Endodermal cell (in vitro differentiated cells): Measurements from ENCODE around the gene ARHGAP10. TPM values are rescaled to one million over a fixed set of nuclear protein-coding genes. Genes with fewer than 3 reads are reported as not detected.

ENCODE experiments used
- DNase-seq: peaks from one replicate; pipeline ENCODE4 v3.0.0-alpha.2; 2017
- H3K27ac ChIP-seq: 2 replicates; pipeline ENCODE4 v1.5.1; 2013; ENCODE audit warnings: mild to moderate bottlenecking, low read depth, low read length, moderate library complexity
- H3K27me3 ChIP-seq: 2 replicates; pipeline ENCODE4 v1.6.1; 2013; ENCODE audit warnings: mild to moderate bottlenecking, low read length, moderate library complexity; ENCODE audit not compliant: insufficient read depth, control insufficient read depth, poor library complexity, severe bottlenecking
- H3K36me3 ChIP-seq: 2 replicates; pipeline ENCODE4 v1.7.0; 2013; ENCODE audit warnings: mild to moderate bottlenecking, low read length, moderate library complexity; ENCODE audit not compliant: control insufficient read depth, insufficient read depth
- H3K4me1 ChIP-seq: one replicate; pipeline ENCODE4 v1.7.0; 2013; ENCODE audit warnings: low read length; ENCODE audit not compliant: control insufficient read depth, insufficient read depth
- H3K4me3 ChIP-seq: 2 replicates; pipeline ENCODE4 v1.5.1; 2013; ENCODE audit warnings: mild to moderate bottlenecking, low read length, moderate library complexity
- H3K9ac ChIP-seq: 2 replicates; pipeline ENCODE4 v1.6.1; 2013; ENCODE audit warnings: mild to moderate bottlenecking, low read length, moderate library complexity; ENCODE audit not compliant: poor library complexity, severe bottlenecking; ENCODE audit errors: extremely low read depth
- H3K9me3 ChIP-seq: 2 replicates; pipeline ENCODE4 v1.6.1; 2013; ENCODE audit warnings: mild to moderate bottlenecking, low read length, moderate library complexity; ENCODE audit not compliant: control insufficient read depth
- H3K27ac Mint-ChIP-seq: 2 replicates; pipeline ENCODE4 v1.8.0; 2020; ENCODE audit warnings: mixed read lengths
- H3K27me3 Mint-ChIP-seq: 2 replicates; pipeline ENCODE4 v1.8.0; 2021; ENCODE audit warnings: mild to moderate bottlenecking, mixed read lengths; ENCODE audit not compliant: insufficient read depth
- H3K36me3 Mint-ChIP-seq: 2 replicates; pipeline ENCODE4 v1.8.0; 2020; ENCODE audit warnings: low read depth, mixed read lengths
- H3K4me1 Mint-ChIP-seq: 2 replicates; pipeline ENCODE4 v1.8.0; 2020; ENCODE audit warnings: mixed read lengths
- H3K4me3 Mint-ChIP-seq: 2 replicates; pipeline ENCODE4 v1.8.0; 2020; ENCODE audit warnings: mild to moderate bottlenecking, moderate library complexity, mixed read lengths
- H3K9me3 Mint-ChIP-seq: 2 replicates; pipeline ENCODE4 v1.8.0; 2020; ENCODE audit warnings: mild to moderate bottlenecking, mixed read lengths
- WGBS, 2 experiments: methylation state at CpG; one replicate each; pipeline versions ENCODE4 v1.1.5 to v1.1.7; 2013; ENCODE audit warnings: missing lambda C conversion rate in 2 of 2, mixed read lengths in 1 of 2; ENCODE audit not compliant: insufficient coverage in 1 of 2, insufficient read length in 1 of 2; 5-methylcytosine and 5-hydroxymethylcytosine counted together
- total RNA-seq, 2 donors: library from RNA; stranded (reverse); fragmentation: NEBNext Ultra II Directional in 1 of 2; extraction: Animal tissue kit (Norgen Biotek cat#: 25700) in 1 of 2; gene quantifications; 2 replicates in 1 of 2; 3 replicates in 1 of 2; pipeline ENCODE4 v1.2.1, GENCODE V29; 2021
- TF ChIP-seq, protein P1 (sequence below): fragments of 200-600 bp; sonication (generic); conservative IDR thresholded peaks from 2 replicates; pipeline ENCODE4 v1.5.0; 2021; ENCODE audit warnings: antibody characterized with exemption, mild to moderate bottlenecking

The ARHGAP10 gene
- total RNA-seq, 2 donors from 2014 or later: 9.1 to 11.8 TPM

DNA sequence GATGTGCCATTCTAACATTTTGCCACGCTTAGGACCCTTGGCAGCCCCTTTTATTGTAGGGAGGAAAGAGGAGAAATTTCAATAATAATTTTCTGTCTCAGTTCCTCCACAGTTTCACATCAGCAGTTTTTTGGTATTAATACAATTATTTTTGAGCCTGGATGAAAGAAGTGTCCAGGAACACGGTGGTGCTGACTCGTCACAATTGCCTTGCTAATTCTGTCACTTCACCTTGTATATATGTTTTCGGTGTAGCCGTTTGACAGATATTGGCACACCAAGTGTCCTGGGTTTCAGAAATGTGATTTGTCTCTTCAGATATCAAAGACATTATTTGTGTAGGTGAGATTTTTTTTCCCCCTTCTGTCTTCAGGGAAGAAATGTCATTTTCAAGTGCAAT lies 142.2 kb downstream of the ARHGAP10 start:
- H3K4me3 ChIP-seq: no peak overlapping the region
- H3K9ac ChIP-seq: no peak overlapping the region
- 69 to 70% methylated on average over 4 of the region's 5 CpGs for WGBS, 2 experiments
- H3K27me3 ChIP-seq: no peaks in the 10 kb centered on the region
- H3K9me3 ChIP-seq: no peaks in the 10 kb centered on the region
- H3K4me1 ChIP-seq: no peaks in the 10 kb centered on the region
- no peak overlapping the region for H3K27ac ChIP-seq
- no peak overlapping the region for H3K4me3 Mint-ChIP-seq
- H3K9me3 Mint-ChIP-seq: no peaks in the 10 kb centered on the region
- no peaks in the 10 kb centered on the region for H3K27me3 Mint-ChIP-seq
- H3K36me3 ChIP-seq: peaks cover 11% of the 10 kb centered on the region
- DNase-seq: no peak
- no peak overlapping the region for H3K27ac Mint-ChIP-seq
- TF ChIP-seq, protein P1, sequence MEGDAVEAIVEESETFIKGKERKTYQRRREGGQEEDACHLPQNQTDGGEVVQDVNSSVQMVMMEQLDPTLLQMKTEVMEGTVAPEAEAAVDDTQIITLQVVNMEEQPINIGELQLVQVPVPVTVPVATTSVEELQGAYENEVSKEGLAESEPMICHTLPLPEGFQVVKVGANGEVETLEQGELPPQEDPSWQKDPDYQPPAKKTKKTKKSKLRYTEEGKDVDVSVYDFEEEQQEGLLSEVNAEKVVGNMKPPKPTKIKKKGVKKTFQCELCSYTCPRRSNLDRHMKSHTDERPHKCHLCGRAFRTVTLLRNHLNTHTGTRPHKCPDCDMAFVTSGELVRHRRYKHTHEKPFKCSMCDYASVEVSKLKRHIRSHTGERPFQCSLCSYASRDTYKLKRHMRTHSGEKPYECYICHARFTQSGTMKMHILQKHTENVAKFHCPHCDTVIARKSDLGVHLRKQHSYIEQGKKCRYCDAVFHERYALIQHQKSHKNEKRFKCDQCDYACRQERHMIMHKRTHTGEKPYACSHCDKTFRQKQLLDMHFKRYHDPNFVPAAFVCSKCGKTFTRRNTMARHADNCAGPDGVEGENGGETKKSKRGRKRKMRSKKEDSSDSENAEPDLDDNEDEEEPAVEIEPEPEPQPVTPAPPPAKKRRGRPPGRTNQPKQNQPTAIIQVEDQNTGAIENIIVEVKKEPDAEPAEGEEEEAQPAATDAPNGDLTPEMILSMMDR: no peak
- H3K4me1 Mint-ChIP-seq: no peaks in the 10 kb centered on the region
- H3K36me3 Mint-ChIP-seq: peaks cover 9% of the 10 kb centered on the region

DNA sequence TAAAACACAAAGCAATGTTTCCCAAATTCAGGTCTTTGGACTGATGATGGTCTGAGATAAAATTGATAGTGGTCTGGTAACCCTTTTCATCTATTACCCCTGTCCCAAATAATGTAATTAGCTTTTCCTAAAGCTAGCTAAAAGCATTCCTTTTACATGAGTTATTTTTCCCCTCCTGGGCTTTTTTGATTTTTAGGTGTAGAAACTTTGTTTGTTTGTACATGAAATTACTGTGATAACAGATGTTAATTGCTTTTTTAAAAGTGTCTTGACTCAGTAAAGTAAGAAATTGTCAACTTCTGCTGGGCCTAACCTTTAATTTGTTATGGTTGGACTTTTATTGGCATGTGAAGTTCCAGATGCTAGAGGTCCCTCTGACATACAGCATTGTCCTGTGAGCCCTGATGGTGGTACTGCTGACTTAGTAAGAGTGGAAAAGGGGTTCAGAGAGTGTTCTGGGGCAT lies 145.5 kb downstream of the ARHGAP10 start:
- no peak overlapping the region for H3K9ac ChIP-seq
- Mint-ChIP-seq H3K4me1 (no peaks in the 10 kb centered on the region), H3K27ac (no peak overlapping the region), H3K4me3 (no peak overlapping the region), H3K9me3 (no peaks in the 10 kb centered on the region), H3K36me3 (peaks cover 12% of the 10 kb centered on the region), H3K27me3 (no peaks in the 10 kb centered on the region)
- H3K4me1 ChIP-seq: no peaks in the 10 kb centered on the region
- TF ChIP-seq, protein P1: no peak
- no peak overlapping the region for H3K27ac ChIP-seq
- no peaks in the 10 kb centered on the region for H3K27me3 ChIP-seq
- H3K36me3 ChIP-seq: peaks cover 11% of the 10 kb centered on the region
- no peak overlapping the region for H3K4me3 ChIP-seq
- H3K9me3 ChIP-seq: no peaks in the 10 kb centered on the region
- no peak for DNase-seq

DNA sequence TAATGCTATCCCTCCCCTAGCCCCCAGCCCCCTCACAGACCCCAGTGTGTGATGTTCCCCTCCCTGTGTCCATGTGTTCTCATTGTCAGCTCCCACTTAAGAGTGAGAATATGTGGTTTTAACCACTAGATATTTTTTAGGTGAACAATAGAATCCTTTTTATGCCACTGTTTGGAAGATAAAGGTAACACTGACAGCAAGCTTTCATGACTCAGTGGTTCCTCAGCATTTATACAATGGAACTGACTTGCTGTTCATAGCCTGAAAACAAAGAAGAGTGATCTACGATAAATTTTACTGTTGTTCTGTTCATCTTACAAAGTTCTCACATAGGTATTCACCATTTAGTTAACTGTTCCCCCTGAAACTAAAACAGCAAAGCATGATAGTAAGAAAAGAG lies 147.8 kb downstream of the ARHGAP10 start:
- no peaks in the 10 kb centered on the region for H3K9me3 ChIP-seq
- peaks cover 27% of the 10 kb centered on the region for H3K36me3 Mint-ChIP-seq
- no peak overlapping the region for H3K9ac ChIP-seq
- no peak overlapping the region for H3K4me3 ChIP-seq
- H3K36me3 ChIP-seq: peaks cover 11% of the 10 kb centered on the region
- TF ChIP-seq, protein P1: no peak
- H3K9me3 Mint-ChIP-seq: peaks cover 3% of the 10 kb centered on the region
- no peak overlapping the region for H3K27ac ChIP-seq
- H3K27me3 Mint-ChIP-seq: no peaks in the 10 kb centered on the region
- DNase-seq: no peak
- no peaks in the 10 kb centered on the region for H3K4me1 ChIP-seq
- no peaks in the 10 kb centered on the region for H3K27me3 ChIP-seq
- H3K4me1 Mint-ChIP-seq: no peaks in the 10 kb centered on the region
- 100% methylated on average over 1 of the region's 1 CpG for WGBS, 2 experiments
- no peak overlapping the region for H3K27ac Mint-ChIP-seq
- no peak overlapping the region for H3K4me3 Mint-ChIP-seq
